HEK293 (cell line): ENCODE data around the gene ISOC2.
"Not testable (repeated sequence)": the region's sequence is repeated elsewhere in the genome, so short reads cannot be mapped to it uniquely, and the experiment has no call there.

Experiments used
- SCRT2 ChIP-seq: fragments of 450-650 bp; formaldehyde crosslinking; IDR thresholded peaks from 2 replicates; pipeline ENCODE4 v1.5.1; 2016; ENCODE audit warnings: missing biosample characterization, missing genetic modification characterization
- SETDB1 ChIP-seq: IDR thresholded peaks from one replicate; pipeline ENCODE4 v1.6.1; 2017; ENCODE audit warnings: mild to moderate bottlenecking, low read length, moderate library complexity, mixed read lengths; ENCODE audit not compliant: insufficient read length
- SP2 ChIP-seq: fragments of 450-650 bp; formaldehyde crosslinking; IDR thresholded peaks from 2 replicates; pipeline ENCODE4 v1.5.1; 2016; ENCODE audit warnings: missing biosample characterization, missing genetic modification characterization
- ZNF138 ChIP-seq: fragments of 450-650 bp; formaldehyde crosslinking; IDR thresholded peaks from 2 replicates; pipeline ENCODE4 v1.5.1; 2016; ENCODE audit warnings: missing biosample characterization, missing genetic modification characterization, borderline replicate concordance
- ZNF146 ChIP-seq: fragments of 450-650 bp; formaldehyde crosslinking; IDR thresholded peaks from 2 replicates; pipeline ENCODE4 v1.5.1; 2016; ENCODE audit warnings: missing biosample characterization, missing genetic modification characterization
- ZNF155 ChIP-seq: fragments of 450-650 bp; formaldehyde crosslinking; IDR thresholded peaks from 2 replicates; pipeline ENCODE4 v1.5.1; 2016; ENCODE audit warnings: missing biosample characterization, missing genetic modification characterization
- ZNF184 ChIP-seq: fragments of 450-650 bp; IDR thresholded peaks from 2 replicates; pipeline ENCODE4 v1.5.1; 2018; ENCODE audit warnings: missing biosample characterization, mild to moderate bottlenecking, missing genetic modification characterization
- ZNF274 ChIP-seq, 2 experiments: fragments of 200-500 bp in 1 of 2; fragments of 450-650 bp in 1 of 2; sonication (Bioruptor generic) in 1 of 2; formaldehyde crosslinking in 1 of 2; IDR thresholded peaks; 2 replicates each; pipeline versions ENCODE4 v1.5.1 to v1.6.1; 2014 to 2016; ENCODE audit warnings: borderline replicate concordance in 1 of 2, inconsistent platforms in 1 of 2, low read length in 1 of 2, missing biosample characterization in 1 of 2, missing genetic modification characterization in 1 of 2
- ZNF335 ChIP-seq: fragments of 450-650 bp; formaldehyde crosslinking; conservative IDR thresholded peaks from 2 replicates; pipeline ENCODE4 v1.5.1; 2016; ENCODE audit warnings: missing biosample characterization, missing genetic modification characterization
- ZNF610 ChIP-seq: fragments of 450-650 bp; formaldehyde crosslinking; IDR thresholded peaks from 2 replicates; pipeline ENCODE4 v1.5.1; 2016; ENCODE audit warnings: missing biosample characterization, missing genetic modification characterization, borderline replicate concordance
- ZNF777 ChIP-seq: fragments of 450-650 bp; formaldehyde crosslinking; IDR thresholded peaks from 2 replicates; pipeline ENCODE4 v1.5.1; 2017; ENCODE audit warnings: missing biosample characterization, missing genetic modification characterization, borderline replicate concordance
- TF ChIP-seq, protein P1 (sequence below): fragments of 450-650 bp; formaldehyde crosslinking; IDR thresholded peaks from 2 replicates; pipeline ENCODE4 v1.5.1; 2016; ENCODE audit warnings: missing biosample characterization, missing genetic modification characterization
- TF ChIP-seq, protein P2 (sequence below): fragments of 450-650 bp; formaldehyde crosslinking; IDR thresholded peaks from 2 replicates; pipeline ENCODE4 v1.5.1; 2016; ENCODE audit warnings: missing biosample characterization, missing genetic modification characterization, low read depth
- TF ChIP-seq, protein P3 (sequence below): fragments of 450-650 bp; formaldehyde crosslinking; IDR thresholded peaks from 2 replicates; pipeline ENCODE4 v1.5.1; 2016; ENCODE audit warnings: missing biosample characterization, missing genetic modification characterization

DNA sequence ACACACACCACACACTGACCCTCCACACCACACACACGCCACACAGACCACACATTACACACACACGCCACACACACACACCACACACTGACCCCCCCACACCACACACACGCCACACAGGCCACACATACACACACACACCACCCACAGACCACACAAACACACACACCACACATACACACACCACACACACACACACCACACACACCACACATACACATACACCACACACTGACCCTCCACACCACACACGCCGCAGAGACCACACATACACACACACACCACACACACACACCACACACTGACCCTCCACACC, 13.3 kb downstream of the ISOC2 start:
- TF ChIP-seq ZNF335 (tag by site-specific recombination); SP2; ZNF184 (tag by site-specific recombination); ZNF155 (tag by site-specific recombination); ZNF274 (IDR thresholded peaks at IDR 0.05; ENCODE audit: low read length); ZNF274 (tag by site-specific recombination; IDR thresholded peaks at IDR 0.05; ENCODE audit: borderline replicate concordance); SETDB1; ZNF138 (tag by site-specific recombination); ZNF777 (tag by site-specific recombination); ZNF146 (tag by site-specific recombination); ZNF610; SCRT2 (tag by site-specific recombination): not testable (repeated sequence)
- TF ChIP-seq, protein P1, sequence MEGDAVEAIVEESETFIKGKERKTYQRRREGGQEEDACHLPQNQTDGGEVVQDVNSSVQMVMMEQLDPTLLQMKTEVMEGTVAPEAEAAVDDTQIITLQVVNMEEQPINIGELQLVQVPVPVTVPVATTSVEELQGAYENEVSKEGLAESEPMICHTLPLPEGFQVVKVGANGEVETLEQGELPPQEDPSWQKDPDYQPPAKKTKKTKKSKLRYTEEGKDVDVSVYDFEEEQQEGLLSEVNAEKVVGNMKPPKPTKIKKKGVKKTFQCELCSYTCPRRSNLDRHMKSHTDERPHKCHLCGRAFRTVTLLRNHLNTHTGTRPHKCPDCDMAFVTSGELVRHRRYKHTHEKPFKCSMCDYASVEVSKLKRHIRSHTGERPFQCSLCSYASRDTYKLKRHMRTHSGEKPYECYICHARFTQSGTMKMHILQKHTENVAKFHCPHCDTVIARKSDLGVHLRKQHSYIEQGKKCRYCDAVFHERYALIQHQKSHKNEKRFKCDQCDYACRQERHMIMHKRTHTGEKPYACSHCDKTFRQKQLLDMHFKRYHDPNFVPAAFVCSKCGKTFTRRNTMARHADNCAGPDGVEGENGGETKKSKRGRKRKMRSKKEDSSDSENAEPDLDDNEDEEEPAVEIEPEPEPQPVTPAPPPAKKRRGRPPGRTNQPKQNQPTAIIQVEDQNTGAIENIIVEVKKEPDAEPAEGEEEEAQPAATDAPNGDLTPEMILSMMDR (tag by site-specific recombination), result not testable (repeated sequence)
- TF ChIP-seq, protein P2, sequence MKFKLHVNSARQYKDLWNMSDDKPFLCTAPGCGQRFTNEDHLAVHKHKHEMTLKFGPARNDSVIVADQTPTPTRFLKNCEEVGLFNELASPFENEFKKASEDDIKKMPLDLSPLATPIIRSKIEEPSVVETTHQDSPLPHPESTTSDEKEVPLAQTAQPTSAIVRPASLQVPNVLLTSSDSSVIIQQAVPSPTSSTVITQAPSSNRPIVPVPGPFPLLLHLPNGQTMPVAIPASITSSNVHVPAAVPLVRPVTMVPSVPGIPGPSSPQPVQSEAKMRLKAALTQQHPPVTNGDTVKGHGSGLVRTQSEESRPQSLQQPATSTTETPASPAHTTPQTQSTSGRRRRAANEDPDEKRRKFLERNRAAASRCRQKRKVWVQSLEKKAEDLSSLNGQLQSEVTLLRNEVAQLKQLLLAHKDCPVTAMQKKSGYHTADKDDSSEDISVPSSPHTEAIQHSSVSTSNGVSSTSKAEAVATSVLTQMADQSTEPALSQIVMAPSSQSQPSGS, result not testable (repeated sequence)
- TF ChIP-seq, protein P3, sequence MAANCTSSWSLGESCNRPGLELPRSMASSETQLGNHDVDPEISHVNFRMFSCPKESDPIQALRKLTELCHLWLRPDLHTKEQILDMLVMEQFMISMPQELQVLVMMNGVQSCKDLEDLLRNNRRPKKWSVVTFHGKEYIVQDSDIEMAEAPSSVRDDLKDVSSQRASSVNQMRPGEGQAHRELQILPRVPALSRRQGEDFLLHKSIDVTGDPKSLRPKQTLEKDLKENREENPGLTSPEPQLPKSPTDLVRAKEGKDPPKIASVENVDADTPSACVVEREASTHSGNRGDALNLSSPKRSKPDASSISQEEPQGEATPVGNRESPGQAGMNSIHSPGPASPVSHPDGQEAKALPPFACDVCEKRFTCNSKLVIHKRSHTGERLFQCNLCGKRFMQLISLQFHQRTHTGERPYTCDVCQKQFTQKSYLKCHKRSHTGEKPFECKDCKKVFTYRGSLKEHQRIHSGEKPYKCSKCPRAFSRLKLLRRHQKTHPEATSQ (tag by site-specific recombination), result not testable (repeated sequence)
